Measurements from ENCODE around the gene SLC37A3. TPM values are rescaled to one million over a fixed set of nuclear protein-coding genes. Genes with fewer than 3 reads are reported as not detected.
"Not testable (repeated sequence)": the region's sequence is repeated elsewhere in the genome, so short reads cannot be mapped to it uniquely, and the experiment has no call there.

SLC37A3 gene
- total and polyA plus RNA-seq, 3 donors from 2014 or later: 23.8 to 67.3 (median 44.7) TPM

DNA sequence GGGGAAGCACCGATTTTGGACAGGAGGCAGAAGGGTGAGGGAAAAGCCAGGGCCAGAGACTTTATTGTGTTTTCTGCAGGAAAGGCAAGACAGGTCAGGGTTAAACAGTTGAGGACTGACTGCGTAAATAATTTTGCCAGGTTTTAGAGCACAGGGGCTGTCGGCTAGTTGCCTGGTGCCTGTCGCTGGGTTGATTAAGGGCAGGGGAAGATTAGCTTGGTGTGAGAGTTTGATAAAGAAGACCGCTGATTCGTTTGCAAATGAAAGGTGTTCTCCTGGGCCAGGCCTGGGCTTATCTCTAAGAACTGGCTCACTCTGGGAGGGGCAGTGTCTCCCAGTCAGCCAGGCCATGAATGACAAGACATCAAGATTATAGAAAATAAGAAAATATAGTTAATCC is 75.6 kb downstream of the SLC37A3 start:
- TF ChIP-seq POLR2A (IDR thresholded peaks at IDR 0.05): no peak
- TF ChIP-seq, protein P1, sequence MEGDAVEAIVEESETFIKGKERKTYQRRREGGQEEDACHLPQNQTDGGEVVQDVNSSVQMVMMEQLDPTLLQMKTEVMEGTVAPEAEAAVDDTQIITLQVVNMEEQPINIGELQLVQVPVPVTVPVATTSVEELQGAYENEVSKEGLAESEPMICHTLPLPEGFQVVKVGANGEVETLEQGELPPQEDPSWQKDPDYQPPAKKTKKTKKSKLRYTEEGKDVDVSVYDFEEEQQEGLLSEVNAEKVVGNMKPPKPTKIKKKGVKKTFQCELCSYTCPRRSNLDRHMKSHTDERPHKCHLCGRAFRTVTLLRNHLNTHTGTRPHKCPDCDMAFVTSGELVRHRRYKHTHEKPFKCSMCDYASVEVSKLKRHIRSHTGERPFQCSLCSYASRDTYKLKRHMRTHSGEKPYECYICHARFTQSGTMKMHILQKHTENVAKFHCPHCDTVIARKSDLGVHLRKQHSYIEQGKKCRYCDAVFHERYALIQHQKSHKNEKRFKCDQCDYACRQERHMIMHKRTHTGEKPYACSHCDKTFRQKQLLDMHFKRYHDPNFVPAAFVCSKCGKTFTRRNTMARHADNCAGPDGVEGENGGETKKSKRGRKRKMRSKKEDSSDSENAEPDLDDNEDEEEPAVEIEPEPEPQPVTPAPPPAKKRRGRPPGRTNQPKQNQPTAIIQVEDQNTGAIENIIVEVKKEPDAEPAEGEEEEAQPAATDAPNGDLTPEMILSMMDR (IDR thresholded peaks at IDR 0.05): no peak
- Histone ChIP-seq H3K4me1 (peaks cover 10% of the 10 kb centered on the region), H3K27ac (no peak overlapping the region), H3K4me3 (no peak overlapping the region), H3K36me3 (ENCODE audit: low read depth, missing control alignments) (no peaks in the 10 kb centered on the region), H3K9me3 (no peaks in the 10 kb centered on the region), H3K27me3 (no peaks in the 10 kb centered on the region)
- intact Hi-C loops (cut with DNase I; ENCODE audit: low total_unique reads): loop anchor here (10.0 kb wide), 1 partner anchor 148 kb away; the partner anchor contains the start of gene KDM7A
- 66 to 77% methylated on average over 6 of the region's 6 CpGs for WGBS, 2 donors
- DNase-seq: no peak

DNA sequence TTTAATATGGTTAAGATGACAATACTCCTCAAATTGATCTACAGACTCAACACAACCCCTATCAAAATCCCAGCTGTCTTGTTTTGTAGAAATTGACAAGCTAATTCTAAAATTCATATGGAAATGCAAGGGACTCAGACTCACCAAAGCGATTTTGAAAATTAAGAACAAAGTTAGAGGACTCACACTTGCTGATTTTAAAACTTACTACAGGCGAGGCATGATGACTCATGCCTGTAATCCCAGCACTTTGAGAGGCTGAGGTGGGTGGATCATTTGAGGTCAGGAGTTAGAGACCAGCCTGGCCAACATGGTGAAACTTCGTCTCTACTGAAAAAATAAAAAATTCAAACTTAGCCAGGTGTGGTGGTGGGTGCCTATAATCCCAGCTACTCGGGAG is 78.3 kb downstream of the SLC37A3 start:
- not testable (repeated sequence) for H3K9me3 ChIP-seq; H3K27me3 ChIP-seq; H3K36me3 ChIP-seq (ENCODE audit: low read depth, missing control alignments); H3K27ac ChIP-seq; DNase-seq; H3K4me3 ChIP-seq
- H3K4me1 ChIP-seq: peaks cover 10% of the 10 kb centered on the region
- intact Hi-C loops (cut with DNase I; ENCODE audit: low total_unique reads): loop anchor here (10.0 kb wide), 1 partner anchor 145 kb away; the partner anchor contains the start of gene KDM7A
- 90 to 96% methylated on average over 4 of the region's 4 CpGs for WGBS, 2 donors

DNA sequence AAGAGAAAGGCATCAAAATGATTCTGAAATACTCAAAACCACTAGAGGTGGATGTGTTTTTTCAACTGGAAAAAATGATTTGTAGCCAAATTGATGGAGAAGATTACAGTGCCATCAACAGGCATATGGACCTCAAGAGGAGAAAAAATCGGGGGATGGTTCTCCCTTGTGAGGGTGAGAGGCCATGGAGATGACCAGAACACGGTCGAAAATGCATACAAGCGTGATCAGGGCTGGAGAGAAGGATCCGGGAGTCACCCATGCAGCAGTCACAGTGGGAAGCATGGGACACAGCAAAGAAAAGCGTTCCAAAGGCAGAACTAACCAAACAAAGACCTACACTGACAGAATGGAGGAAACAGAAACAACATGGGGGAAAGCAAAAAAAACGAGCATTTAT is 80.3 kb downstream of the SLC37A3 start:
- no peaks in the 10 kb centered on the region for H3K27me3 ChIP-seq
- TF ChIP-seq, protein P1 (IDR thresholded peaks at IDR 0.05): no peak
- no peak for TF ChIP-seq POLR2A (IDR thresholded peaks at IDR 0.05)
- H3K4me1 ChIP-seq: peaks cover 10% of the 10 kb centered on the region
- no peak overlapping the region for H3K4me3 ChIP-seq
- WGBS, 2 donors: 92 to 95% methylated on average over 7 of the region's 7 CpGs
- no peak for DNase-seq
- H3K9me3 ChIP-seq: no peaks in the 10 kb centered on the region
- H3K27ac ChIP-seq: no peak overlapping the region
- no peaks in the 10 kb centered on the region for H3K36me3 ChIP-seq (ENCODE audit: low read depth, missing control alignments)
- intact Hi-C loops (cut with DNase I; ENCODE audit: low total_unique reads): no loop called here

DNA sequence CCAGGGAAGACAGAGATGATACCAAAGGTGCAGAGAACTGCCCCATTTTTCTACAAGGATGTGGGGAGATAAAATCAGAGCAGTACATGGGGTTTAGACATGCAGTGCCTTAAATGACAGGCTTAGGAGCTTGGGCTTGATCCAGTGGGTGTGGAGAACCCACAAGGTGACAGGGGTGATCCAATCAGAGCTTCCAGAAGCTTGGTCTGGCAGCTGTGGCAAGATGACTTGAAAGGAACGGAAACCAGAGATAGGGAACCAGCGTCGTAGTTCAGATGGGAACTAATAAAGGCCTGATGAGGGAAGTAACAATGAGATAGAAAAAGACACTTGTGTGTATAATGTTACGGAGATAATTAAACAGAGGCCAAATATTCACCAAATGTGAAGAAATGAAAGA is 80.7 kb downstream of the SLC37A3 start:
- Histone ChIP-seq H3K4me1 (peaks cover 10% of the 10 kb centered on the region), H3K9me3 (no peaks in the 10 kb centered on the region), H3K4me3 (no peak overlapping the region), H3K27me3 (no peaks in the 10 kb centered on the region), H3K27ac (no peak overlapping the region), H3K36me3 (ENCODE audit: low read depth, missing control alignments) (no peaks in the 10 kb centered on the region)
- WGBS, 2 donors: 88 to 93% methylated on average over 4 of the region's 4 CpGs
- TF ChIP-seq, protein P1 (IDR thresholded peaks at IDR 0.05): no peak
- TF ChIP-seq POLR2A (IDR thresholded peaks at IDR 0.05): no peak
- DNase-seq: no peak
- intact Hi-C loops (cut with DNase I; ENCODE audit: low total_unique reads): no loop called here

DNA sequence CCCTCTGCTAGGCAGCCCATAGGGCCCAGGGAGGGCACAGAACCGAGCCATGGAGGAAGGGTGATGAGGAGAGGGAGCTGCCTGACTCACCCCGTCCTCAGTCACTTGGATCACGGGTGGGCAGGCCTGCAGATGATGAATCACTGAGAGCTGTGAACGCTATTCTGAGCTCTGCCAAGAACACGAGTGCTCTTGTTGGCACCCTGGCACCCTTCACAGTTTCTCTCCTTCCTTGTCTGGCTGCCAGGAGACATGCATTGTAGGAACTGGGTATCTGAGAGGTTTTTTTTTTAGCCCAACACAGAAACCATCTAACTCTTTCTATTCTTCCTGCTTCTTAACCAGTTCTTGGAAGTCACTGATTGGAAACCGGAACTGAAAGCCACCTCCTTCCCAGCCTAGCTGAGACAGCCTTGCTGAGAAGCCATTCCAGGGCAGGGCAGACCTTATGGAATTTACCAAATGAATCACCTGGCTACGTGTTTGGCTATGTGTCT is 82.1 kb downstream of the SLC37A3 start:
- no peak overlapping the region for H3K4me3 ChIP-seq
- H3K4me1 ChIP-seq: peaks cover 10% of the 10 kb centered on the region
- intact Hi-C loops (cut with DNase I; ENCODE audit: low total_unique reads): no loop called here
- H3K36me3 ChIP-seq (ENCODE audit: low read depth, missing control alignments): no peaks in the 10 kb centered on the region
- peak overlapping the region; percentile 24 to 50 for H3K27ac ChIP-seq
- no peaks in the 10 kb centered on the region for H3K27me3 ChIP-seq
- 20 to 33% methylated on average over 7 of the region's 7 CpGs for WGBS, 2 donors
- peak; percentile 68 for DNase-seq
- H3K9me3 ChIP-seq: no peaks in the 10 kb centered on the region
- no peak for TF ChIP-seq POLR2A (IDR thresholded peaks at IDR 0.05)
- TF ChIP-seq, protein P1 (IDR thresholded peaks at IDR 0.05): no peak
